PFSK-1 (cell line): ENCODE results near the gene JPH2.
A peak's percentile ranks its signal among the peaks of the same experiment; 100 is the strongest.

Experiments used
- TAF1 ChIP-seq: IDR thresholded peaks from 2 replicates; pipeline ENCODE4 v1.6.1; 2012; ENCODE audit warnings: low read length, control low read depth, borderline replicate concordance; ENCODE audit not compliant: insufficient read depth
- TF ChIP-seq, protein P1 (sequence below), 2 experiments: IDR thresholded peaks; 2 replicates each; pipeline versions ENCODE4 v1.6.1 to v1.8.0; 2011 to 2012; ENCODE audit warnings: low read depth in 2 of 2, low read length in 2 of 2, control low read depth in 1 of 2, inconsistent platforms in 1 of 2, mild to moderate bottlenecking in 1 of 2, moderate library complexity in 1 of 2; ENCODE audit not compliant: insufficient read depth in 1 of 2

DNA sequence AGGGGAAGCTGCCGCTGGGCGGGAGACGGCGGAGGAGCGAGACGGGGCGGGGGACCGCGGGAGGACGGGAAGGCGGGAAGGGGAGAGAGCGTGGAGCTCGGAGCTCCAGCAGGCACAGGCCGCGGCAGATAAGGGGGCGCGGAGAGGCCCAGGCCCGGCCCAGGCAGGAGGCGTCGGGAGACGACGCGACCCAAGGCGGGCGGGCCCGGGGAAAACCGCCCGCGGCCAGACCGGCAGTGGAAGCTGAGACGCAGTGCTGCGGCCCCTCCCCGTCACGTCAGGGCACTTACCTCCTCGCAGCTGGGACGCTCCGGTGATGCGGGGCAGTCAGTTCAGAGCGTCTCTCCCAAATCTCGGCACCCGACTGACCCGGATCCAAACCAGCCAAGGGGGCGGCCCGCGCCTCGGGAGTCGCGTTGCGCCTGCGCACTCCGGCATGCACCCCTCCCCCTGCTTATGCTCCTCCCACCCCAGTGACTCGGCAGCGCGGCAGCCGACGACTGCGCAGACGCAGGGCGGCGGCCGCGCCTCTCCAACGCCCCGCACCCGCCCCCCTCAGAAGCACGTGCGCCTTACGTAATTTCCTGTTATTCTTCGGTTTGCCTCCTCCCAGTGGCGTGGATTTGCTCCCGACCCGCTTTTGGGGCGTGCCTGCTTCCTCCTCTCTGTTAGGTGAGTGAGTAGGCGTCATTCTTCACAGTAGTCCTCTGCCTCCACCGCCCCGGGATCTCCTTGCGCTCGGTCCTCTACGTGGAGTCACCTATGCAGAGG is 23.6 kb upstream of the JPH2 start, which contains the start of gene OSER1:
- TF ChIP-seq, protein P1, sequence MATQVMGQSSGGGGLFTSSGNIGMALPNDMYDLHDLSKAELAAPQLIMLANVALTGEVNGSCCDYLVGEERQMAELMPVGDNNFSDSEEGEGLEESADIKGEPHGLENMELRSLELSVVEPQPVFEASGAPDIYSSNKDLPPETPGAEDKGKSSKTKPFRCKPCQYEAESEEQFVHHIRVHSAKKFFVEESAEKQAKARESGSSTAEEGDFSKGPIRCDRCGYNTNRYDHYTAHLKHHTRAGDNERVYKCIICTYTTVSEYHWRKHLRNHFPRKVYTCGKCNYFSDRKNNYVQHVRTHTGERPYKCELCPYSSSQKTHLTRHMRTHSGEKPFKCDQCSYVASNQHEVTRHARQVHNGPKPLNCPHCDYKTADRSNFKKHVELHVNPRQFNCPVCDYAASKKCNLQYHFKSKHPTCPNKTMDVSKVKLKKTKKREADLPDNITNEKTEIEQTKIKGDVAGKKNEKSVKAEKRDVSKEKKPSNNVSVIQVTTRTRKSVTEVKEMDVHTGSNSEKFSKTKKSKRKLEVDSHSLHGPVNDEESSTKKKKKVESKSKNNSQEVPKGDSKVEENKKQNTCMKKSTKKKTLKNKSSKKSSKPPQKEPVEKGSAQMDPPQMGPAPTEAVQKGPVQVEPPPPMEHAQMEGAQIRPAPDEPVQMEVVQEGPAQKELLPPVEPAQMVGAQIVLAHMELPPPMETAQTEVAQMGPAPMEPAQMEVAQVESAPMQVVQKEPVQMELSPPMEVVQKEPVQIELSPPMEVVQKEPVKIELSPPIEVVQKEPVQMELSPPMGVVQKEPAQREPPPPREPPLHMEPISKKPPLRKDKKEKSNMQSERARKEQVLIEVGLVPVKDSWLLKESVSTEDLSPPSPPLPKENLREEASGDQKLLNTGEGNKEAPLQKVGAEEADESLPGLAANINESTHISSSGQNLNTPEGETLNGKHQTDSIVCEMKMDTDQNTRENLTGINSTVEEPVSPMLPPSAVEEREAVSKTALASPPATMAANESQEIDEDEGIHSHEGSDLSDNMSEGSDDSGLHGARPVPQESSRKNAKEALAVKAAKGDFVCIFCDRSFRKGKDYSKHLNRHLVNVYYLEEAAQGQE (IDR thresholded peaks at IDR 0.05; ENCODE audit: insufficient read depth in 1 of 2, low read depth in 2 of 2, low read length in 2 of 2): no peak
- TF ChIP-seq TAF1: peak; percentile 54; the same call in 1 of the 2 replicates
